Lung microvascular endothelial cell (primary cell): ENCODE measurements around the gene CDC34. TPM values are rescaled to one million over a fixed set of nuclear protein-coding genes. Genes with fewer than 3 reads are reported as not detected.
"Not testable (repeated sequence)": the region's sequence is repeated elsewhere in the genome, so short reads cannot be mapped to it uniquely, and the experiment has no call there.

Experiments
- DNase-seq, 2 donors: peaks; one replicate each; pipeline versions ENCODE4 v3.0.0 to v3.0.0-alpha.2; 2010; ENCODE audit warnings: low read depth in 2 of 2
- total RNA-seq: library from RNA; depleted of rRNA; stranded (reverse); fragments of >200 nt; gene quantifications from 2 replicates; pipeline ENCODE4 v1.2.1, GENCODE V29; 2014

The CDC34 gene
- total RNA-seq, 1 donor from 2014 or later: 89.3 TPM

GRCh38 chr19:572743-573518 lies 41.4 kb downstream of the CDC34 start:
- DNase-seq: peak; percentile 39 to 64

- DNase-seq: no peak
Observed at GRCh38 chr19:573519-573825, 41.9 kb downstream of the CDC34 start.

GRCh38 chr19:574658-575526 lies 43.3 kb downstream of the CDC34 start:
- DNase-seq: peak; percentile 44 to 49

GRCh38 chr19:575527-576506 lies 44.3 kb downstream of the CDC34 start:
- DNase-seq: peak in 1 of 2 donors; percentile 72

DNA sequence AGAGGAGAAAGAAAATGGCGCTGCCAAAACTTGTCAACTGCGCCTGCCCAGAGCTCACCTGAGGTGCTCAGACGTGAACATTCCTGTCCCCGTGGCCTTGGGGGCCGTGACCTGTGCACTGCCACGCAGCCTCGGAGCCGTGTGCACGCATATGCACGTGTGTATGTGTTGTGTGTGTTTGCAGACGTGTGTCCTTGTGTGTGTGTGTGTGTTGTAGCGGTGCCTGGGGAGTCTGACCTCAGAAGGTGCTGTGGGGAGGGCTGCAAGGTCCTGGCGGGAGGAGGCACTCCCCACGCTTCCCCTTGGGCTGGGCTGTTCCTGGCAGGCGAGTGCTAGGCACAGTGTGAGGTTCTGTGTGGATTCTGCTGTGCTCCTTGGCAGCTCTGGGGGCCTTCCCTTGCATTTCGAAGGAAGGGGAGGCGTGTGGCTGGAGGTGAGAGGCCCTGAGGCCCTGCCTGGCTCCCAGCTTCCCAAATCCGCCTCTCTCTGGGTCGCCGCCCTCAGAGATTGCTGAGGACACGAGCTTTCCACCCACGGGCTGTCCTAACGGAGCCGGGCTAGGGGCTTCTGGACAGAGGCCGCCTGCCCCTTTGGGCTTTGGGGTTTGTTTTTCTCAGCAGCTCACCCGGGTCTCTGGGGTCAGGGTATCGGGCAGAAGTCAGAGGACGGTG lies 45.3 kb downstream of the CDC34 start:
- no peak for DNase-seq

GRCh38 chr19:577439-578392 lies 46.2 kb downstream of the CDC34 start:
- DNase-seq: no peak

GRCh38 chr19:579111-579841 lies 47.7 kb downstream of the CDC34 start:
- no peak for DNase-seq

DNA sequence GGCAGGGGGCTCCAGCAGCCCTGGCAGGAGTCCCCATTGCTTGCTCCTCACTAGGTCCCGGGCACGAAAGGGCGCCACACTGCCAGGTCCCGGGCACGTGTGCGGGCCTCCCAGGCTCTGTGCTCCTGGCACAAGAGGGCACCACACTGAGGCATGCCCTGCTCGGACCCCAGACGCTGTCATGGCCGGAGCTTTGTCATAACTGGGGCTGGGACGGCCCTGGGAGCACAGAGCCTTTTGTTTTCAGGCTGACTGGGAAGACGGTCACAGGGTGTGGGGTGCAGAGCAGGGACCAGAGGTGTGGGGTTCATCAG lies 48.2 kb downstream of the CDC34 start:
- no peak for DNase-seq

GRCh38 chr19:580274-580835 lies 48.8 kb downstream of the CDC34 start:
- no peak for DNase-seq

DNA sequence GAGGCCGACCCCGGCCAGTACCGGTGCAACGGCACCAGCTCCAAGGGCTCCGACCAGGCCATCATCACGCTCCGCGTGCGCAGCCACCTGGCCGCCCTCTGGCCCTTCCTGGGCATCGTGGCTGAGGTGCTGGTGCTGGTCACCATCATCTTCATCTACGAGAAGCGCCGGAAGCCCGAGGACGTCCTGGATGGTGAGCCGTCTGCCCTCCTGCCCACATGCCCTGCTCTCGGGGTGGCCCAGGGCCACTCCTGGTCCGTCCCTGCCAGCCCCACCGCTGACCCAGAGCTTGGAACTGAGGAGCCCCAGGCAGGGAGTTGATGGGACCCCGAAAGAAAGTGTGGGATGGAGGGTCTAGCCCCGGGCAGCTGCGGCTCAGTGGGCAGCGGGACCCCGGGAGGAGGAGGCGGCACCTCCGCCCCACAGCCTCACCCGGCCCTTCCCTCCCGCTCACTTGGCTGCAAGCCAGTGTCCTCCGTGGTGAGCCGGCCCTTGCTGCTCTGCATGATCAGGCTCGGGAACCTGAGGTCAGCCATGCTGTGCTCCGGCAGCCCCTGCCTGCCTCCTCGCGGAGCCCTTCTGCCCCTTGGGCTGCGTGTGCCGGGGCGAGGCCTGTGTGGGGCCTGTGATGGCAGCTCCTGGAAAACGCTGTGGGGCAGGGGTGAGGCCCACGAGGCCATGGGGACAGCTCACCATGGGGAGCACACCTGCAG lies 50.0 kb downstream of the CDC34 start:
- DNase-seq: no peak

- DNase-seq: no peak
Observed at GRCh38 chr19:582497-583197, 51.1 kb downstream of the CDC34 start.

GRCh38 chr19:583198-583967 lies 51.8 kb downstream of the CDC34 start:
- no peak for DNase-seq

DNA sequence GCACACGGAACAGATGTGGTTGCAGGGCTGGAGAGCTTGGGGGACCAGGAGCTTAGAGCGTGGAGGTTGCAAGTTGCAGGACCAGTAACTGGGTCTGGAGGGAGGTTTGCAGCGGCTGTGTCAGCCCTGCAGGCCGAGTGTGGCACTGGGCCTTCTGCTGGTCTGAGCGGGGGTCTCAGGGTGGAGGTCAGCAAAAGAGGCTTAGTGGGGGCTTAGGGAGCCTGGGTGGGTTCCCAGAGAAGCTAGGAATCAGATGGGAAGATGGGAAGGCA lies 52.3 kb downstream of the CDC34 start:
- no peak for DNase-seq

DNA sequence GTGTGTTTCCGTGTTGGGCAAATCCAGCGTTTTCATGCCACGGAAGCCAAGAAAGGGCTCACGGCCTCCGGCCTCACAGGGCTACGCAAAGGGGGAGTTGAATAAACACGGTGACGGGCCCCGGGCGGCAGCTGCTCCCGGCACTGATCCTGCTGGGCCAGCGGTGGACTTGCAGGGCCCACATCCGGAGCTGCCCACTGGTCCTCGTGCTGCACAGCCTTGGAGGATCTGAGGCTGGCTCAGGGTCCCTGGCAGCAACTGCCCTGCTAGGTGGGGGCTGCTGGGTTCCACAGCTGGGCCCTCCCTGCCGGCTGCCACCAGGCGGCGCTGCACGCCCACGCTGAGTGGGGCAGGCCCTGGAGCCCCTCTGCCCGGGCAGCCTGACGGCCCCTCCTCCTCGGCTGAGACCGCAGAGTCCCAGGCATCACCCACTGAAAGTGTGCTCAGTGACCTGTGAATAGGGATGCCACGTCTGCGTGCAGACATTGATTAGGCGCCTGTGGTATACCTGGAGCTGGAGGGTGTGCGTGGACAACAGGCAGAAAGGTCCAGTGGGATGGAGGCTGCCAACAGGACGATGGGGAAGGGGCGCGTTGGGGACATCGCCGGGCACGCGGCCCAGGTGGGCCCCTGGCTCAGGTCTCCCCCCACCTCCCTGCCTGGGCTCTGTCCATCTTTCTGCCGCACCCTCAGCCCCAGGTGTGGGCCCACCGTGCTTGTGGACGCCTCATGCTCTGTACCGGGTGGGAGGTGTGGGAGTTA lies 52.9 kb downstream of the CDC34 start:
- peak; percentile 37 to 69 for DNase-seq

GRCh38 chr19:585146-585545 lies 53.6 kb downstream of the CDC34 start:
- DNase-seq: not testable (repeated sequence)

GRCh38 chr19:585551-586110 lies 54.1 kb downstream of the CDC34 start:
- DNase-seq: no peak
